Hepatocyte (in vitro differentiated cells): ENCODE measurements around the gene ITGA5. TPM values are rescaled to one million over a fixed set of nuclear protein-coding genes. Genes with fewer than 3 reads are reported as not detected.
A peak's percentile ranks its signal among the peaks of the same experiment; 100 is the strongest.

Experiments used
- DNase-seq: peaks from one replicate; pipeline ENCODE4 v3.0.0-alpha.2; 2016; ENCODE audit warnings: low spot score
- H2AFZ ChIP-seq: fragments of 200-600 bp; sonication (generic); 2 replicates; pipeline ENCODE4 v1.6.0; 2016; ENCODE audit warnings: antibody characterized with exemption, mild to moderate bottlenecking
- H3K27ac ChIP-seq: fragments of 200-600 bp; sonication (generic); 2 replicates; pipeline ENCODE4 v1.5.1; 2016; ENCODE audit warnings: mild to moderate bottlenecking
- H3K27me3 ChIP-seq: fragments of 200-600 bp; sonication (generic); 2 replicates; pipeline ENCODE4 v1.6.1; 2016
- H3K36me3 ChIP-seq: fragments of 200-600 bp; sonication (generic); replicated peaks from 2 replicates; pipeline ENCODE4 v1.5.1; 2016; ENCODE audit warnings: low read depth; ENCODE audit not compliant: insufficient read depth
- H3K4me1 ChIP-seq: fragments of 200-600 bp; sonication (generic); 2 replicates; pipeline ENCODE4 v1.5.1; 2016; ENCODE audit warnings: mild to moderate bottlenecking, moderate library complexity; ENCODE audit not compliant: insufficient read depth
- H3K4me2 ChIP-seq: fragments of 200-600 bp; sonication (generic); 2 replicates; pipeline ENCODE4 v1.6.0; 2016
- H3K4me3 ChIP-seq: fragments of 200-600 bp; sonication (generic); 2 replicates; pipeline ENCODE4 v1.5.1; 2016; ENCODE audit warnings: mild to moderate bottlenecking
- H3K79me2 ChIP-seq: fragments of 200-600 bp; sonication (generic); 2 replicates; pipeline ENCODE4 v1.6.0; 2017; ENCODE audit warnings: mild to moderate bottlenecking
- H3K9me2 ChIP-seq: fragments of 200-600 bp; sonication (generic); replicated peaks from 2 replicates; pipeline ENCODE4 v1.6.0; 2017; ENCODE audit warnings: mild to moderate bottlenecking; ENCODE audit not compliant: insufficient read depth
- H3K9me3 ChIP-seq: fragments of 200-600 bp; sonication (generic); 2 replicates; pipeline ENCODE4 v1.5.1; 2016; ENCODE audit warnings: low read depth, mild to moderate bottlenecking
- H4K20me1 ChIP-seq: fragments of 200-600 bp; sonication (generic); 2 replicates; pipeline ENCODE4 v1.6.0; 2016; ENCODE audit warnings: mild to moderate bottlenecking; ENCODE audit not compliant: insufficient read depth, poor library complexity, severe bottlenecking
- CTCF ChIP-seq: fragments of 200-600 bp; sonication (generic); IDR thresholded peaks from 2 replicates; pipeline ENCODE4 v1.5.1; 2016; ENCODE audit warnings: antibody characterized with exemption, mild to moderate bottlenecking; ENCODE audit not compliant: poor library complexity
- EZH2 ChIP-seq: fragments of 200-600 bp; sonication (generic); IDR thresholded peaks from 2 replicates; pipeline ENCODE4 v1.6.1; 2016; ENCODE audit warnings: antibody characterized with exemption, mild to moderate bottlenecking, borderline replicate concordance
- EZH2phosphoT487 ChIP-seq: fragments of 200-600 bp; sonication (generic); IDR thresholded peaks from one replicate; pipeline ENCODE4 v1.6.1; 2018; ENCODE audit warnings: antibody characterized with exemption, mild to moderate bottlenecking, low read depth, moderate library complexity; ENCODE audit not compliant: unreplicated experiment, severe bottlenecking
- WGBS: methylation state at CpG from one replicate; pipeline ENCODE4 v1.1.6; 2016; ENCODE audit warnings: low lambda C conversion rate; ENCODE audit errors: missing lambda C conversion rate; 5-methylcytosine and 5-hydroxymethylcytosine counted together
- polyA plus RNA-seq: library from polyadenylated mRNA; unstranded; fragments of >200 nt; fragmentation: Nextera tagmentation; extraction: Ambion mirVana; gene quantifications from 2 replicates; pipeline ENCODE4 v1.2.1, GENCODE V29; 2016
- total RNA-seq: library from RNA; depleted of rRNA; stranded (reverse); fragments of >200 nt; gene quantifications from 2 replicates; pipeline ENCODE4 v1.2.3, GENCODE V29; 2014

Gene ITGA5
- total and polyA plus RNA-seq, 2 experiments from 2014 or later, result 45.7 to 57.2 TPM

- Histone ChIP-seq H3K79me2 (no peaks in the 10 kb centered on the region), H3K4me2 (no peak overlapping the region), H3K27ac (no peak overlapping the region), H3K27me3 (no peaks in the 10 kb centered on the region), H2AFZ (no peak overlapping the region), H3K9me2 (no peaks in the 10 kb centered on the region), H3K9me3 (no peaks in the 10 kb centered on the region), H3K4me1 (no peaks in the 10 kb centered on the region), H4K20me1 (no peaks in the 10 kb centered on the region), H3K4me3 (no peak overlapping the region), H3K36me3 (no peaks in the 10 kb centered on the region)
- 93% methylated on average over 7 of the region's 7 CpGs for WGBS
- no peak for DNase-seq
- TF ChIP-seq EZH2phosphoT487 (no peak), EZH2 (no peak), CTCF (no peak)
These were observed 13.5 kb downstream of the ITGA5 start for GRCh38 chr12:54405573-54405972.

DNA sequence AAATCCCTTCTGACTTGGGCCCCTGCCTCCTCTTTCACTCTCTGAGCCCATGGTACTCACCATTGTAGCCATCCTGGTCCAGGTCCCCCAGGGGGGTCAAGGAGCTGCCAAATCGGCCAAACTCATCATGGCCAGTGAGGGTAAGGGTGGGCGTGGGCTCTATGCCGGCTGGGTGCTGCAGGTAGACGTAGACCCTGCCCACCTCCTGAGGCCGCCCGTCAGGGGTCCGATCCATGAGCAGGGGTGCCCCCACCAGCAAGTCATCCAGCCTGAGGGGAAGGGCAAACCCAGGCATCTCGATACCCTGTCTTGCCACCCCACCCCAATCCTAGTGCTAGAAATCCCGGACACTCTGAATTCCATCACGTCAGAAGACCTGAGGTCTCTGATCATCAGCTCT, 14.0 kb downstream of the ITGA5 start:
- no peaks in the 10 kb centered on the region for H3K9me3 ChIP-seq
- no peak overlapping the region for H3K4me3 ChIP-seq
- no peak overlapping the region for H3K4me2 ChIP-seq
- H3K27me3 ChIP-seq, result no peaks in the 10 kb centered on the region
- no peak for DNase-seq
- no peaks in the 10 kb centered on the region for H3K9me2 ChIP-seq
- TF ChIP-seq CTCF (no peak), EZH2 (no peak), EZH2phosphoT487 (no peak)
- H2AFZ ChIP-seq, result no peak overlapping the region
- H4K20me1 ChIP-seq, result no peaks in the 10 kb centered on the region
- H3K79me2 ChIP-seq, result no peaks in the 10 kb centered on the region
- H3K27ac ChIP-seq, result no peak overlapping the region
- no peaks in the 10 kb centered on the region for H3K4me1 ChIP-seq
- no peaks in the 10 kb centered on the region for H3K36me3 ChIP-seq
- WGBS, result 97% methylated on average over 10 of the region's 10 CpGs

DNA sequence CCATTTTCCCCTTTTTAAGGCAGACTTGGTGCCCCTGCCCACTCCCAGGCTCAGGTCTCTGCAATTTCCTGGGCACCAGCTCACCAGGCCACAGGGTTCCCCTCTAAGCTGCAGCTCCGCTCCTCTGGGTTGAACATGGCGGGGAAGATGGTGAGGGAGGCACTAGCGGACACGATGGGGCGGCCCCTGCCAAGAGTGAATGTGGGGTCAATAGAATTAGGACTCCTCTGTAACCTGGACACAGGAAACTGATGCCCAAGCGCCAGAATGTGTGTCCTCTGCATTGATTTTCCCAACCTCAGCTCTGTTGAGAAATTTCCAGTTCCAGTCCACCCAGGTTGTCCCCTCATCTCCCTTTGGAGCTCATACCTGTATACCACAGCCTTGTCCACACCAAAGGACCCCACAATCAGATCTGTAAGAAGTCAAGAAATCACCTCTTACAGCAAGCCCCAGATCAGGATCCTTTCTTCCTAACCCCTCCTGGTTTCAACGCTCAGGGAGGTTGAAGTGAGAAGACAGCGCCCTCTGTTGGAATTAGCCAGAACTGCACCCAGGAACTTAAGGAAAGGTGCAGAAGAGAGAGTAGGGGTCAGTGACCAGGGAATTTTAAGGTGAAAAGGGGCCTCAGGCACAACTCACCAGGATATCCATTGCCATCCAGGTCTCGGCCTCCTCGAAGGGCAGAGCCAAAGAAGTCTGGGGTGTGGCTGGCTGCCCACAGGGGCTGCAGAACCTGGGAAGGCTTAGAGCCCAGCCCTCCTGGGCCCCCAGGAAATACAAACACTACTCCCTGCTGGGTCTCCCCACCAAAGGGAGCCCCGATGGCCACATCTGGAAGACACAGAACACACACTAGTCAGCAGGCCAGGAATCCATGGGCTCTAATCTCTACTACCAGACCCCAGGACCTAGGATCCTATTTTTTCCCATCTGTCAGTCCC, 14.7 kb downstream of the ITGA5 start:
- no peaks in the 10 kb centered on the region for H3K79me2 ChIP-seq
- no peaks in the 10 kb centered on the region for H4K20me1 ChIP-seq
- TF ChIP-seq EZH2phosphoT487 (no peak), CTCF (peak; percentile 81), EZH2 (no peak)
- DNase-seq, result peak; percentile 77
- no peaks in the 10 kb centered on the region for H3K27me3 ChIP-seq
- no peak overlapping the region for H3K27ac ChIP-seq
- no peak overlapping the region for H3K4me2 ChIP-seq
- H3K4me3 ChIP-seq, result no peak overlapping the region
- no peaks in the 10 kb centered on the region for H3K36me3 ChIP-seq
- WGBS, result 67% methylated on average over 11 of the region's 11 CpGs
- H3K9me3 ChIP-seq, result no peaks in the 10 kb centered on the region
- no peaks in the 10 kb centered on the region for H3K4me1 ChIP-seq
- H2AFZ ChIP-seq, result no peak overlapping the region
- H3K9me2 ChIP-seq, result no peaks in the 10 kb centered on the region
